ENCODE results near the gene ACSL1.

DNA sequence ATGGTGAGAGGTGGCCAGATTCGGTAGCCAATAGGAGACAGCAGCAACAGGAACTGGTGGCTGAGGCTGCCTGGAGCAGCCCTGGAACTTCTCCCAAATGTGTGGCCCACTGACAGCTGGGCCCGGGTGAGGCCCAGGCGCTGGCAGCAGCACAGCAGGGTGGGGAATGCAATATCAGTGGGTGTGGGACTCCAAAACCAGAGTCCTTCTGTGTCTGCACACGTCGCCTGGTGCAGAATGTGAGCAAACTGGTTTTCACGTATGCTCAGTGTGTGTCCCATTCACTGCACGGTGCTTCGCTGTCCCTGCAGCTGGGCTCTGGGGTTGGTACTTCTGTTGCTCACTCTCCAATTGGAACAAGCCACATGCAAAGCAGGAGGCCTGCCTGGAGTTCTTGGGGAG, 77.5 kb downstream of the ACSL1 start:
- TF ChIP-seq TAF1 (IDR thresholded peaks at IDR 0.05; ENCODE audit: borderline replicate concordance, insufficient read depth, low read length) = no peak
- TF ChIP-seq, protein P1, sequence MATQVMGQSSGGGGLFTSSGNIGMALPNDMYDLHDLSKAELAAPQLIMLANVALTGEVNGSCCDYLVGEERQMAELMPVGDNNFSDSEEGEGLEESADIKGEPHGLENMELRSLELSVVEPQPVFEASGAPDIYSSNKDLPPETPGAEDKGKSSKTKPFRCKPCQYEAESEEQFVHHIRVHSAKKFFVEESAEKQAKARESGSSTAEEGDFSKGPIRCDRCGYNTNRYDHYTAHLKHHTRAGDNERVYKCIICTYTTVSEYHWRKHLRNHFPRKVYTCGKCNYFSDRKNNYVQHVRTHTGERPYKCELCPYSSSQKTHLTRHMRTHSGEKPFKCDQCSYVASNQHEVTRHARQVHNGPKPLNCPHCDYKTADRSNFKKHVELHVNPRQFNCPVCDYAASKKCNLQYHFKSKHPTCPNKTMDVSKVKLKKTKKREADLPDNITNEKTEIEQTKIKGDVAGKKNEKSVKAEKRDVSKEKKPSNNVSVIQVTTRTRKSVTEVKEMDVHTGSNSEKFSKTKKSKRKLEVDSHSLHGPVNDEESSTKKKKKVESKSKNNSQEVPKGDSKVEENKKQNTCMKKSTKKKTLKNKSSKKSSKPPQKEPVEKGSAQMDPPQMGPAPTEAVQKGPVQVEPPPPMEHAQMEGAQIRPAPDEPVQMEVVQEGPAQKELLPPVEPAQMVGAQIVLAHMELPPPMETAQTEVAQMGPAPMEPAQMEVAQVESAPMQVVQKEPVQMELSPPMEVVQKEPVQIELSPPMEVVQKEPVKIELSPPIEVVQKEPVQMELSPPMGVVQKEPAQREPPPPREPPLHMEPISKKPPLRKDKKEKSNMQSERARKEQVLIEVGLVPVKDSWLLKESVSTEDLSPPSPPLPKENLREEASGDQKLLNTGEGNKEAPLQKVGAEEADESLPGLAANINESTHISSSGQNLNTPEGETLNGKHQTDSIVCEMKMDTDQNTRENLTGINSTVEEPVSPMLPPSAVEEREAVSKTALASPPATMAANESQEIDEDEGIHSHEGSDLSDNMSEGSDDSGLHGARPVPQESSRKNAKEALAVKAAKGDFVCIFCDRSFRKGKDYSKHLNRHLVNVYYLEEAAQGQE (IDR thresholded peaks at IDR 0.05; ENCODE audit: insufficient read depth in 1 of 2, low read depth in 2 of 2, low read length in 2 of 2) = no peak
- TF ChIP-seq POLR2AphosphoS5 (IDR thresholded peaks at IDR 0.05; ENCODE audit: low read depth, low read length) = no peak
- no peak for TF ChIP-seq SIN3A (IDR thresholded peaks at IDR 0.05; ENCODE audit: borderline replicate concordance, insufficient read depth, low read length)
